NCI-H2081 (cell line): ENCODE measurements around the gene RRP36.

Experiments used
- DNase-seq, 2 experiments: peaks; one replicate each; lab custom pipeline; 2025; lab: John Stamatoyannopoulos, UW

Gene RRP36

GRCh38 chr6:43007126-43007525 is 14.3 kb upstream of the RRP36 start:
- no peak for DNase-seq

DNA sequence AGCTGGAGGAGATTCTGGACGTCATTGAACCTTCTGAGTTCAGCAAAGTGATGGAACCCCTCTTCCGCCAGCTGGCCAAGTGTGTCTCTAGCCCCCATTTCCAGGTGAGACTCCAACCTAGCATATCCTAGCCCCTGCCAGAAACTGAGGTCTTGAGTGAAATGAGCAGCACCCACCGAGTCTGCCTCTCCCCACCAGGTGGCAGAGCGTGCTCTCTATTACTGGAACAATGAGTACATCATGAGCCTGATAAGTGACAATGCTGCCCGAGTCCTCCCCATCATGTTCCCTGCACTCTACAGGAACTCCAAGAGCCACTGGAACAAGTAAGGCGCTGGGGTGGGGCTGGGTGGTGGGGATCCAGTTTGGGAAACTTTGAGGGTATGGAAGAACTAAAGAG is 12.3 kb upstream of the RRP36 start:
- peak in 1 of 2 experiments; percentile 43 for DNase-seq

DNA sequence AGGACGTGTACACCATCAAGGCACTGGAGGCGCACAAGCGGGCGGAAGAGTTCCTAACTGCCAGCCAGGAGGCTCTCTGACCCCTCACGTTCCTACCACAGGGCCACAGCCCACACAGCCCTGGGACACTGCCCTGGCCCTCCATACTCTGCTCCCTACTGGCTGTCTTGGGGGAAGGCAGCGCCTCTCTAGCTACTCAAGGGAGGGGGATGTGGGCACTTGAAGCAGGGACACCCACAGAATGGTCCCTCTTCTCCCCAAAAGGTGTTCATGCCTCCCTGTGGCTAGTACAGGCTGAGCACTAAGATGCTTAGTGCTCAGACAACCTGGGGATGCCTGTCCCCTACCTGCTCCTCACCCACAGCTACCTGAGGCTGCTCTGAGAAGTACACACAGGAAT is 10.2 kb upstream of the RRP36 start:
- no peak for DNase-seq

GRCh38 chr6:43012364-43012763 is 9.1 kb upstream of the RRP36 start:
- DNase-seq = no peak

DNA sequence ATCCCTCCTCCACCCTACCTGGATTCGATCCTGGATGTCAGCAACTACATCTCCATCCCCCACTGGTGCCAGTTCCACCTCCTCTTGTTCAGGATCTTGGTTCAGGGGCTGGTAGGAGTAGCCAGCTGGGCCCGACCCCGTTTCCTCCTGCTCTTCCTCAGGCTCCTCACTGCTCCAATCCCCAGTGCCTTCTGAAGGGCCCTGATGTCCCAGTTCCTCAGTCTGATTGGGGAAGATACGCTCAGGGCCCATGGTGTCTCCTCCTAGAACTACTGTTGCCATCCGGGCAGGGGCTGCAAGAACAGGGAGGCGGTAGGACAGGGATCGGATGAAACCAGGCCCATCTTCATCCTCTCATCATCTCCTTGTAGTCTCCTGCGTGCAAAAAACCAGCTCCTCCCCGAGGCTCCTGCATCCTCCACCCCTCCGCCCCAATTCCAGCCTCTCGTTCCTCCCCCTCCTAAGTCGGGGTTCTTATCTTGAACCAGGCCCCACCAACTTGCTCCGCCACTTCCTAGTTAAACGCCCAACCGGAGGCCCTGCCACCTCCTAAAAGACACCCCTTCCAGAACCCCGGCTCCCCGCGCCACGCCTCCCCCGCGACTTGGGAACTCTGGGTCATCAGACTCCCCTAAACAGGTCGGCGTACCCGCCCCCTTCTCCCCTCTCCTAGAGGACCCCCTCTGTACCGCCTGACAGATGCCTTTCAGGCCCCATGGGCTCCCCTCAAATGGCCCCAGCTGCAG is 8.2 kb upstream of the RRP36 start:
- no peak for DNase-seq

GRCh38 chr6:43013843-43014433 is 7.5 kb upstream of the RRP36 start, which contains the start of the genes KLHDC3 and MEA1:
Gene KLHDC3, plus strand, starts transcription at chr6:43014249. Its CDS starts 2,944 bp downstream, at chr6:43017193.
Gene MEA1, minus strand, starts transcription at chr6:43013946. Its CDS starts 133 bp downstream, at chr6:43013813.
- DNase-seq = peak; percentile 99 to 100

GRCh38 chr6:43014434-43014909 is 7.0 kb upstream of the RRP36 start:
- no peak for DNase-seq

- DNase-seq = no peak
These were observed 5.1 kb upstream of the RRP36 start for GRCh38 chr6:43016176-43016942.

DNA sequence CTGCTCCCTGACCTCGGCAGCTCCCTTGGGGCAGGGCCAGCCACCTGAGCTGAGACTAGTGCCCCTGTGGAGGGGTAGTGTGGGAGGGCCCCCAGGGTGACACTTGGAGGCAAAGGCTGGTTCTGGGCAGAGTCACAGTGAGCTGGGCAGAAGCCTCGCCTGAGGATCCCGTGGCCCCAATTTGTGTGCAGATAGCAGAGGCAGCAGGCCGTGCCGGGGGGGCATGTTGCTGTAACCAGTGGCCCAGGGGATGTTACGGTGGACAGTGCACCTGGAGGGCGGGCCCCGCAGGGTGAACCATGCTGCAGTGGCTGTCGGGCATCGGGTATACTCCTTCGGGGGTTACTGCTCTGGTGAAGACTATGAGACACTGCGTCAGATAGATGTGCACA is 4.5 kb upstream of the RRP36 start:
- no peak for DNase-seq

DNA sequence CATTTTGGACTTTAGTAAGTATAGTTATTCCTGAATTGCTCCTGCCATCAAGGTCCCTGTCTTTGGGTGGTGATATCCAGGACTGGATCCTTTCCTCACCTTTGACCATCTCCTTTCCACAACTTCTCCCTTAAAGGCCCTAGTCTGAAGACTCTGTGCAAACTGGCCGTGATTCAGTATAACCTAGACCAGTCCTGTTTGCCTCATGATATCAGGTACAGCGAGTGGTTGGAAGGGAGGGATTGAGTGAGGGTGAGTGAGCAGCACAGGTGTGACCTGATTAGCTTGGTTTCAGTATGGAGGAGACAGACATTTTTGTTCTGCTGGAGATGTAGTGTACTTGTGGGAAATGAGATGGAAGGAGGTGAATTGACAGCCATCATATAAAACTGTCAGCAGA is 2.3 kb upstream of the RRP36 start:
- no peak for DNase-seq

DNA sequence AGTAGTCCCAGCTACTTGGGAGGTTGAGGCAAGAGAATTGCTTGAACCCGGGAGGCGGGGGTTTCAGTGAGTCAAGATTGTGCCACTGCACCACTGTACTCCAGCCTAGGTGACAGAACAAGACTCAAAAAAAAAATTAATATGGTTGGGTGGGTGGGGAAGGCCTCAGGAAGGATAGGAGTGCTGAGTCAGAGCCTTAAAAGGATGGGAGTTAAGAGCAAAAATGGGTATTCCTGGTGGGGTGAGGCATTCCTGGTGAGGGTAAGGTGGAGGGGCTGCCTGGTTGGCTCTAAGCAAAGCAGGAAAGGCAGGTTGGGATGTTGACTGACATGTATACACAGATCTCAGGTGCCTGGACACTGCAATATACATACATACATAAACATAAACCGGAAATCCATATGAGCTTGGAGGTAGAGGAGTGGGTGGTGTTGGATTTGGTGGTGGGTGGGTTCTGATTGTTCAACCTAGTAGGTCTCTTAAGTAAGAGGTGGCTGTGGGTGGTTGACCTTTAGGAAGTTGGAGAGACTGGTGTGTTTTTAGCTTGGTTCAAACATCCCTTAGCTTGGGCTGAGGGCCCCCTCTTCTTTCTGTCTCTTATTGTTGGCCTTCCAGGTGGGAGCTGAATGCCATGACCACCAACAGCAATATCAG is 1.2 kb upstream of the RRP36 start:
- DNase-seq = no peak

GRCh38 chr6:43020847-43021246 is 576 bp upstream of the RRP36 start:
- no peak for DNase-seq

- DNase-seq = no peak
These were observed 3.0 kb downstream of the RRP36 start for GRCh38 chr6:43024436-43024835.

DNA sequence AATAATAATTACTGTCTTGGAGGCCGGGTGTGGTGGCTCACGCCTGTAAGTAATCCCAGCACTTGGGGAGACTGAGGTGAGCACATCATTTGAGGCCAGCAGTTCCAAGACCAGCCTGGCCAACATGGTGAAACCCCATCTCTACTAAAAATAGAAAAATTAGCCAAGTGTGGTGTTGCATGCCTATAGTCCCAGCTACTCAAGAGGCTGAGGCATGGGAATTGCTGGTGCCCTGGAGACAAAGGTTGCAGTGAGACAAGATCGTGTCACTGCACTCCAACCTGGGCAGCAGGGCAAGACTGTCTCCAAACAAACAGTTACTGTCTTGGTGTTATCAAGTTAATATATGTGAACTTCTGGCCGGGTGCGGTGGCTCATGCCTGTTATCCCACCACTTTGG is 4.9 kb downstream of the RRP36 start:
- DNase-seq = no peak

- no peak for DNase-seq
These were observed 7.7 kb downstream of the RRP36 start for GRCh38 chr6:43029120-43029519.

DNA sequence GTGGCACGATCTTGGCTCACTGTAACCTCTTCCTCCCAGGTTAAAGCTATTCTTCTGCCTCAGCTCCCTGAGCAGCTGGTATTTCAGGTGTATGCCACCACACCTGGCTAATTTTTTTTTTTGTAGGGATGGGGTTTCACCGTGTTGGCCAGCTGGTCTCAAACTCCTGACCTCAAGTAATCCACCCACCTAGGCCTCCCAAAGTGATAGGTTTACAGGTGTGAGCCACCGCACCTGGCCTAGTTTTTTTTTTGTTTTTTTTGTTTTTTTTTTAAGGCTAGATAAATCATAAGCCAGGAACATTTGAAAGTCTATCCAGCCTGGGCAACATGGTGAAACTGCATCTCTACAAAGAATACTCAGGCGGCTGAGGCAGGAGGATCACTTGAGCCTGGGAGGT is 10.9 kb downstream of the RRP36 start:
- no peak for DNase-seq

DNA sequence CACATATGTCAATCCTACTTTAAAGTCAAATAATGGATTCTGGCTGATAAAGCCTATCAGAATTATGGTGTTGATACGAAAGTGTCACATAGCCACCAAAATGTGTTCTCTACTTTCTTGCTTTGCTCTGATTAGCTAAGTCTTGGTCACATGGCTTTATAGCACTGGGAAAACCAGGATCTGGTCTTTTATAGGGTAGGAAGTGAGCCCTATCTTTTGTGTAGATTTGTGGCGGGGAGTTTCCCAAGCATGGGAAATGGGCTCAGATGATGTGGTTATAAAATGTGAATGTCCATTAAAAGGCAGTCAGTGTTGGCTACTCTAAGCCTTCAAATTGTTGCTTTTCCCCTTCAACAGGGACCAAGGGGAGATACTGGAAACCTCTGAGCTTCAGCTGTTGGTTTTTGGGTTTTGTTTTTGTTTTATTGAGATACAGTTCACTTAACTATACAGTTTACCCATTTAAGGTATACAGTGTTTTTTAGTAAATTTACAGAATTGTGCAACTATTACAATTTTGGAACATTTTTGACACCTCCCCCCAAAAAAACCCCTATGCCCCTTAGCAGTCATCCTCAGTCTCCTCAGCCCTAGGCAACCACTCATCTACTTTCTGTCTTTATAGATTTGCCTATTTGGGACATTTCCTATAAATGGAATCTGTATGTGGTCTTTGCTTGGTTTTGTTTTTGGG is 12.2 kb downstream of the RRP36 start:
- DNase-seq = no peak

DNA sequence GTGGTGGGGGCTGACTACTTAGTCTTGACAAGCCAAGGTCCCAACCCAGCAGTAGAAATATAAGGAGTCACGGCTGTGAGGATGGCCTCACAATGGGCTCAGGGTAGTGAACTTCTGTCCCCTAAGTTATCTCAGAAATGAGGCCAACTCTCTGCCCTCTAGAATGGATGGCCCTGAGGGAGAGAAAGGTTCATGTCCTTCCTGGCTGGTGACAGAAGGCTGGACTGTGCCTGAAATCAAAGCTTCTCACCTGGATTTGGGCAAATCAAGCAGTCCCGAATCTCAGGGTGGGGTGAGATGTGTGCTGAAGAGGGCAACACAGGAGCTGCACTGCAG is 12.7 kb downstream of the RRP36 start:
- DNase-seq = no peak

DNA sequence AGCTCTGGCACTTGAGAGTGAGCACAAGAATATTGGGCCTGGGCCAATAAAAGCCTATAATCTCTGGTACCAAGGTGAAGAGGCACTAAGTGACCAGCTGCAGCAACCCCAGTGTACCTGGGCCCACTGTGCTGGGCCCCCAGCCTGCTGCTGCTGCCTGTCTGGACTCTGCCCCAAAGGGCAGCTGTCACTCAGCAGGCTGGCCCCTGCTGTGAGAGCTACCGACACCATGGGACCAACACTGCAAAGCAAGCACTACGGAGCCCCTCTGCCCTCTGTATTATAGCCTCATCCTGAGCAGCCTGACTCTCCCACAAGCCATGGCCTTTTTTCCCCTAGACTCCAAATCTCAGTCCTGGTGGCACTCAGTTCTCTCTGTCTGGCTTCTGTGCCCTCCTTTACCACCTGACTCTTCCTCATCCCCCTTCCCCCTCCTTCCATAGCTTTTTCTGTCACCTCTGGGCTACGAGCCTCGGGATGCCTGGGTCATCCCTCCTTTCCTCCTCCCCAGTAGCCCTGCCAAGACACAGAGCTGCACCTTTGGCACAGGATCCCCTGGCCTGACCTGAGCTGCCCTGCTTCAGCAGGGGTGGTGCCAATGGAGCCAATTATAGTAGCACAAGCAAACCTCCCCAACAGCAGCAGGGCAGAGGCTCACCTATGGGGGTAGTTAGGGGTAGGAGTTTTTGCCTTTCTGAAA is 14.2 kb downstream of the RRP36 start:
- no peak for DNase-seq

- DNase-seq = no peak
These were observed 15.3 kb downstream of the RRP36 start for GRCh38 chr6:43036712-43037111.

GRCh38 chr6:43037197-43037596 is 15.8 kb downstream of the RRP36 start:
- no peak for DNase-seq
